ENCODE data around the gene NANS.
A peak's percentile ranks its signal among the peaks of the same experiment; 100 is the strongest.
"Not testable (repeated sequence)": the region's sequence is repeated elsewhere in the genome, so short reads cannot be mapped to it uniquely, and the experiment has no call there.

The NANS gene

GRCh38 chr9:98075332-98075805, 18.8 kb downstream of the NANS start:
- no peak for DNase-seq (ENCODE audit: low read depth in 2 of 3, low spot score in 2 of 3)

DNA sequence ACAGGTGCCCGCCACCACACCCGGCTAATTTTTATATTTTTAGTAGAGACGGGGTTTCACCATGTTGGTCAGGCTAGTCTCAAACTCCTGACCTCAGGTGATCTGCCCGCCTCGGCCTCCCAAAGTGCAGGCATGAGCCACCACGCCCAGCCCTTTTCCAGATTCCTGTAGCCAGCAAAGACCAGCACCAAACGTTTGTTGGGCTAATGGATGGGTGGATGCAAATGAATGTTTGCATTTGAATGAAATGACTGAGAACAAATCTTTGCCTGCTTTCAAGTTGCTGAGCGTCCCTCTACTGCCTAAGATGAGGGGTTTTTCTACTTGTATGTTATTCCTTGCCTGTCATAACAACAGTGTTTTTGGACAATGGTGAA, 20.0 kb downstream of the NANS start:
- not testable (repeated sequence) for DNase-seq (ENCODE audit: low read depth in 2 of 3, low spot score in 2 of 3)

DNA sequence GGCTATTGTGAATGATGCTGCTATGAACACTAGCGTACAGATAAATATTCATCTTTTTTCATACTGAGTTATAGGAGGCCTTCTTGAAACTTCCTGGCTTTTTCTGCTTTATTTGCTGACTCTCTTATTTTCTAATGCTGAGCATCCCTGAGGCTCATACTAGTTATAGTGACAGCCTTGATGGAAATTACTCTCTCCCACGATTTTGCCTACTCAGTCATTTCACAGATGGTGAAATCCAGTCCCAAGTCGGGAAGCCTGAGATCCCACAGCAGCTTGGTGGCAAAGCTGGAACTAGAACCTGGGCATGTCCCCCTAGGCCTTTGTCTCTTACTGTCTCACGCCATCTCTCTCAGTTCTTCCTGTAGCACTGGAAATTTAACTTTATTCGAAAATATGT, 22.4 kb downstream of the NANS start:
- DNase-seq (ENCODE audit: low read depth in 2 of 3, low spot score in 2 of 3) = no peak

DNA sequence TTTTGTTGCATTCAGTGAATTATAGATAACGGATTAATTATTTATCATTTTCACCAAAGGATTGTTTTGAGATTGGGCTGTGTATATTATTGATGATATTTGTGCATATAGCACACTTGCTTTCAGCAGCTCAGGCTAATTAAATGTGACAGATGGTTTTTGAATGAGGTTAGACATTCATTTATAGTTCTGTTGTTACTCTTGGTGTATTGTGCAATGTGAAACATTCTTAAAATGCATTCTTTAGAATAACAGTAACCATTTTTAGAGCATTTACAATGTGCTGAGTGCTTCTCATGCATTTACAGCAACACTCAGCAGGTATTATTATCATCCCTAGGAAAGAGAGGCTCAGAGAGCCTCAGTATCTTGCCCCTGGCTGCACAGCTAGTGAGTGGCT, 23.8 kb downstream of the NANS start:
- DNase-seq (ENCODE audit: low read depth in 2 of 3, low spot score in 2 of 3) = no peak

DNA sequence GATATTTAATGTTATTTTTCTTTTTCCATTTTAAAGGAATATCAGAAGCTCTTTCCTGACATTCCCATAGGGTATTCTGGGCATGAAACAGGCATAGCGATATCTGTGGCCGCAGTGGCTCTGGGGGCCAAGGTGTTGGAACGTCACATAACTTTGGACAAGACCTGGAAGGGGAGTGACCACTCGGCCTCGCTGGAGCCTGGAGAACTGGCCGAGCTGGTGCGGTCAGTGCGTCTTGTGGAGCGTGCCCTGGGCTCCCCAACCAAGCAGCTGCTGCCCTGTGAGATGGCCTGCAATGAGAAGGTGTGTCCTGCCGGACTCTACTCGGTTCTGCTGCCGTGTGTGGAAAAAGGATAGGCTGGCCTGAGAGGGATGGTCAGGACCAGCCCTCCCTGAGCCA, 24.2 kb downstream of the NANS start:
- DNase-seq (ENCODE audit: low read depth in 2 of 3, low spot score in 2 of 3) = no peak

GRCh38 chr9:98081477-98082219, 25.1 kb downstream of the NANS start:
- DNase-seq (ENCODE audit: low read depth in 2 of 3, low spot score in 2 of 3) = peak in 1 of 3 experiments; percentile 28

DNA sequence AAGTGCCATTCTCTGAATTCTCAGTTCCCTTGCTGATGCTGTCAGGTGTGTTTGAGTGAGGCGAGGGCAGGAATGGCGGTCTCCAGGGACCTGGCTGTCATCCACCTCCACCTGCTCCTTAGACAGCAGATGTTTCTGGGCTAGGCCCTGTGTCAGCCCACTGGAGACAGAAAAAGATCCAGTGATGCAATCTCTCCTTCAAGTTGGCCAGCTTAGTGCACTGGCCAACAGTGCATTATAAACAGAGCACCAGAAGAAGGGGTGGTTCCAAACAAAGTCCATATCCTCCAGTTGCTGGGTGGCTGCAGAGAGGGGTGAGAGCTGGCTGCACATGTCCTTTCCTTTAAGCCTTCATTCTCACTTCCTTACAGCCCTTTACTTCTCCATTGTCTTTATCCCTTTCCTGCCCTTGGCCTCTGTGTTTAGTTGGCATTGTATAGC, 26.5 kb downstream of the NANS start:
- no peak for DNase-seq (ENCODE audit: low read depth in 2 of 3, low spot score in 2 of 3)

- DNase-seq (ENCODE audit: low read depth in 2 of 3, low spot score in 2 of 3) = no peak
Observed at GRCh38 chr9:98083566-98084183, 27.1 kb downstream of the NANS start.

DNA sequence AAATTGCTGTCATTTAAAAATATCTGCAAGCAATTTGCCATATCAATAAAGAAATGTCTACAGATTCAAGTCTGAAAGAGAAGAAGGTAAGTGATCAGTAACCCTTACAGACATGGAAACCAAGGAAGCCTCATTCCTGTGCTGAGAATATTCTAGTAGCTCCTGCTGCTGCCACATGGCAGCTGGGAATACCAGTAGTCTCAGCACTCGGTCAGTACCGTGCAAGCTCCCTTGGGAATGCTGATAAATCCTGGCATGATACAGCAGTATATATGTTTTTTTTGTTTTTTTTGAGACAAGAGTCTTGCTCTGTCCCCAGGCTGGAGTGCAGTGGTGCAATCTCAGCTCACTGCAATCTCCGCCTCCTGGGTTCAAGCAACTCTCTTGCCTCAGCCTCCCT, 27.9 kb downstream of the NANS start:
- DNase-seq (ENCODE audit: low read depth in 2 of 3, low spot score in 2 of 3) = no peak

DNA sequence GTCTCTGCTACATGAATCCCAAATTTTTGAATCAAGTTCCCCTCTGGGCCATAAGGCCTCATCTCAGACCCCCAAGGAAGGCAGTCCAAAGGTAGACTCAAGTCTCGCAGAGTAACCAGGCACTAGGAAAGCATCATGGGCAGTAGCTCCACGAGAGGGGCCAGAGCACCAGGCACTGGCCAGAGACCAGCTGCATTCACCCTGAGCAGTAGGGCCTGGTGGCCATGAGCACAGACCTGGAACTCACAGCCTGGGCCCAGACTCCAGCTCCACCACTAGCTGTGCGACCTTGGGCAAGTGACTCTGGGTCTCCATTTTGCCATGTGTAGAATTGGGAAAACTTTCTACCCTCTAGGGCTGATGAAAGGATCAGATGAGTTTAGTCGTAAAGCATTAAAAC, 28.5 kb downstream of the NANS start:
- DNase-seq (ENCODE audit: low read depth in 2 of 3, low spot score in 2 of 3) = no peak

- DNase-seq (ENCODE audit: low read depth in 2 of 3, low spot score in 2 of 3) = no peak
Observed at GRCh38 chr9:98085944-98086343, 29.4 kb downstream of the NANS start.

DNA sequence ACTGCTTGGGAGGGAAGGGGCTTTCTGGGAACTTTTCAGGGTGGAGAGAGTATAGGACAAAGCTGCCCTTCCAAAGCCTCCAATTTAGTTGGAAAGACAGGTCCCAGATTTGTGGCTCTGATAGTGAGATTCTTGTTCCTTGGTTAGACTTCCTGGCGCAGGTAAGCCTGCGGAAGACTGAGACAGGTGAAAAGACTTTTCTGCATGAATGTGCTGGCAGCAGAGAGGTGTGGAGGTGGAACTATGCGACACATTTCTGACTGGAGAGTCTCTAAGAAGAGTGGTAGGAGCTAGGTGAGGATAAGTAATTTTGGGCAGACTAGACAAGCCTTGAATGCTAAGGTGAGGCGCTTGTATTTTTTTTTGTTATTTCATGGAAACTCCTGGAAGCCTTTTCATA, 29.9 kb downstream of the NANS start:
- no peak for DNase-seq (ENCODE audit: low read depth in 2 of 3, low spot score in 2 of 3)

DNA sequence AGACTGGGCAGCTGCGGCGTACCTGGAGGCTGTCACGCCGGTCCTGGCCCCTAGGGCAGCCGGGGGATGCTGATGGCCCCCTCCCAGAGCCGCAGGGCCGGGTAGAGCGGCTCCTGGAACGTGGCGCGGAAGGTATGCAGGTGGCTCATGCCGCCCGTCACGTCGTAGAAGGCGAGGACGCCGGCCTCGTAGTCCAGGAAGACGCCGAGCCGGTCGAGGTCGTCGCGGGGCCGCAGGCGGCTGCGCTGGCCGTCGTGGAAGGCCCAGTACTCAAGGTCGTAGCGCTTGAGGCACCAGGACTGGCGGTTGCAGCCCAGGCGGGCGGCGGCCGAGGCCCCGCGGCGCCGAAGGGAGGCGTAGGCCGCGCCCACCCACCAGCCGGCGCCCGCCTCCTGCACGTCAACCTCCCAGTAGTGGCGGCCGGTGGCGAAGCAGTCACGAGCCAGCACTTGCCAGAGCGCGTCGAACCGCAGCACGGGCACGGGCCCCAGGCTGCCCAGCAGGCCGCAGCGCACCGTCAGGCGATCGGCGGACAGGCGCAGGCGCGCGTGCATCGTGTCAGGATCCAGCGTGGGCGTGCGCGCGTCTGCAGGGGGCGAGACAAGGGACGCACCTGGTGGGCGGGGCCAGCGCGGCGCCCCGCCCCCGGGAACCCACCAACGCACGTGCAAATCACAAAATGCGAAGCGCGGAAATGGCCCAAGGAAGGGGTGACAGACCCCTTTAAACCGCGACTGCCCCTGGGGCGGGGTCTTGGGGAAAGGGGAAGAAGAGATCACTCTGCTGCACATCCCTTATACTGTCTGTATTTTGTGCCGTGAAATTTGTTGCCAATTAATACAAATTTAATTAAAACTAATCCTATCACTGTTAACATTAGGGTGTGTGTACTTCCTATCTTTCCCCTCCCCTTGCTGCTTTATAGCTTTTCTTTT, 31.2 kb downstream of the NANS start:
- no peak for DNase-seq (ENCODE audit: low read depth in 2 of 3, low spot score in 2 of 3)

DNA sequence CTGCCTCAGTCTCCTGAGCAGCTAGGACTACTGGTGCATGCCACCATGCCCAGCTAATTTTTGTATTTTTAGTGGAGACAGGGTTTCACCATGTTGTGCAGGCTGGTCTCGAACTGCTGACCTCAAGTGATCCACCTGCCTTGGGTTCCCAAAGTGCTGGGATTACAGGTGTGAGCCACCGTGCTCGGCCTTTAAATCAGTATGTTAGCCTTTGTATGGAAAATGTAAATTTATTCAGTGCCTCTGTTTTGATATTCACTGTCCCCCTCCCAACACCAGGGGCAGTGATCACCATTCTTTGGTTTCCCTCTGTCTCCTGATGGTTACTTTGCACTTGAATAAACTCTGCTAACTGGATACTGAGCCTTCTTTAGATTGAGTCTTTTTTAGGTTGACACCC, 34.1 kb downstream of the NANS start:
- not testable (repeated sequence) for DNase-seq (ENCODE audit: low read depth in 2 of 3, low spot score in 2 of 3)

- DNase-seq (ENCODE audit: low read depth in 2 of 3, low spot score in 2 of 3) = no peak
Observed at GRCh38 chr9:98091735-98092612, 35.4 kb downstream of the NANS start.

- no peak for DNase-seq (ENCODE audit: low read depth in 2 of 3, low spot score in 2 of 3)
Observed at GRCh38 chr9:98092613-98092931, 36.0 kb downstream of the NANS start.

GRCh38 chr9:98094316-98094715, 37.8 kb downstream of the NANS start:
- no peak for DNase-seq (ENCODE audit: low read depth in 2 of 3, low spot score in 2 of 3)

DNA sequence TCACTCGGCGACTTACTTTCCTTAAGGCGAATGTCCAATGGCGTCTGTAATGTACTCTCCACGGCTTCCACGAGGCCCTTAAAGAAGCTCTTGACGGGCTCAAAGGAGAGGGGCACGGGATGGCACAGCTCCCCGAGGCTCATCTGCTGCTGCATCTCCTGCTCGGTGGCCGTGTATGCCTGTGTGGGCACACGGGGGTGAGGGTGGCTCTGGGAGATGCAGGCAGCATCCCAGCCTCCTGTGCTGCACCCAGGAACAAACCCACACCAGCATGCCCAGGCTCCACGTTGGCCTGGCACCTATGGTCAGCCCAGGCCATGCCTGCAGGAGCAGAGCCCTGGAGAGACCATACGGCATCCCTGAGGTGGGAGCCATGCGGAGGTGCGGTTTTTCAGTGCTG, 38.3 kb downstream of the NANS start:
- no peak for DNase-seq (ENCODE audit: low read depth in 2 of 3, low spot score in 2 of 3)

DNA sequence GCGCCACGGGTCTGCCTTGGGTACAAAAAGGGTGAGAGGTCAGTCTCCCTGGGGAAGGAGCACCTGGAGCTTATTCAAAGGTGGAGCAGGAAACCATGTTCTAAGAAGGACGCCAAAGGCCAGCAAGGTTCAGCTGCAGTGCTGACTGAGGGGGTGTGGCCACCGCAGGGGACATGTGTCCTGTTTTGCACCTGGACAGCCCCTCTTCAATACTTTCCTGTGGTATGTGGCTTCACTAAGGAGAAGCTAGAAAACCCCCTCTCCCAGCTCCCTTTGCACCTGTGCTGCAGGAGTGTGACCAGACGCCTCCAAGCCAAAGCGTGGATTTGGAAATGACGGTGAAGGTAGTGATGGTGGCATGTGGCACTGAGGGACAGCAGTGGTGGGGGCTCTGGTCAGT, 38.9 kb downstream of the NANS start:
- no peak for DNase-seq (ENCODE audit: low read depth in 2 of 3, low spot score in 2 of 3)

GRCh38 chr9:98096091-98096490, 39.6 kb downstream of the NANS start:
- DNase-seq (ENCODE audit: low read depth in 2 of 3, low spot score in 2 of 3) = no peak

- DNase-seq (ENCODE audit: low read depth in 2 of 3, low spot score in 2 of 3) = no peak
Observed at GRCh38 chr9:98097836-98098235, 41.3 kb downstream of the NANS start.

Measured in activated CD8-positive, alpha-beta memory T cell treated with anti-CD3 and anti-CD28 coated beads for 48 hours (primary cell).